A549 (cell line): ENCODE results near the gene IZUMO2.

Experiments used
- CBX8 ChIP-seq: fragments of 200-600 bp; sonication (generic); IDR thresholded peaks from 2 replicates; pipeline ENCODE4 v1.6.1; 2016
- CHD4 ChIP-seq: fragments of 200-600 bp; sonication (generic); IDR thresholded peaks from 2 replicates; pipeline ENCODE4 v1.6.1; 2016; ENCODE audit warnings: antibody characterized with exemption, mild to moderate bottlenecking, borderline replicate concordance
- HOXB5 ChIP-seq: fragments of 250-450 bp; sonication (Bioruptor Pico); IDR thresholded peaks from 2 replicates; pipeline ENCODE4 v1.5.0; 2020; ENCODE audit warnings: mild to moderate bottlenecking, moderate library complexity
- KDM5A ChIP-seq: fragments of 200-600 bp; sonication (generic); IDR thresholded peaks from 2 replicates; pipeline ENCODE4 v1.6.1; 2016; ENCODE audit warnings: antibody characterized with exemption, mild to moderate bottlenecking
- NPAS2 ChIP-seq: fragments of 250-450 bp; sonication (Bioruptor Pico); IDR thresholded peaks from 2 replicates; pipeline ENCODE4 v1.8.0; 2022; ENCODE audit warnings: mild to moderate bottlenecking, moderate library complexity, borderline replicate concordance
- POLR2A ChIP-seq: IDR thresholded peaks from 2 replicates; pipeline ENCODE4 v1.6.1; 2012; ENCODE audit warnings: mild to moderate bottlenecking, low read length
- TF ChIP-seq, protein P1 (sequence below): fragments of >200 bp; sonication (Bioruptor Twin); formaldehyde crosslinking; IDR thresholded peaks from 3 replicates; pipeline ENCODE4 v1.5.1; 2016

GRCh38 chr19:50152578-50152977, 10.5 kb downstream of the IZUMO2 start:
- TF ChIP-seq POLR2A (no peak), HOXB5 (CRISPR knock-in tag) (no peak), CBX8 (no peak), KDM5A (no peak), CHD4 (no peak), NPAS2 (CRISPR knock-in tag) (no peak)
- TF ChIP-seq, protein P1, sequence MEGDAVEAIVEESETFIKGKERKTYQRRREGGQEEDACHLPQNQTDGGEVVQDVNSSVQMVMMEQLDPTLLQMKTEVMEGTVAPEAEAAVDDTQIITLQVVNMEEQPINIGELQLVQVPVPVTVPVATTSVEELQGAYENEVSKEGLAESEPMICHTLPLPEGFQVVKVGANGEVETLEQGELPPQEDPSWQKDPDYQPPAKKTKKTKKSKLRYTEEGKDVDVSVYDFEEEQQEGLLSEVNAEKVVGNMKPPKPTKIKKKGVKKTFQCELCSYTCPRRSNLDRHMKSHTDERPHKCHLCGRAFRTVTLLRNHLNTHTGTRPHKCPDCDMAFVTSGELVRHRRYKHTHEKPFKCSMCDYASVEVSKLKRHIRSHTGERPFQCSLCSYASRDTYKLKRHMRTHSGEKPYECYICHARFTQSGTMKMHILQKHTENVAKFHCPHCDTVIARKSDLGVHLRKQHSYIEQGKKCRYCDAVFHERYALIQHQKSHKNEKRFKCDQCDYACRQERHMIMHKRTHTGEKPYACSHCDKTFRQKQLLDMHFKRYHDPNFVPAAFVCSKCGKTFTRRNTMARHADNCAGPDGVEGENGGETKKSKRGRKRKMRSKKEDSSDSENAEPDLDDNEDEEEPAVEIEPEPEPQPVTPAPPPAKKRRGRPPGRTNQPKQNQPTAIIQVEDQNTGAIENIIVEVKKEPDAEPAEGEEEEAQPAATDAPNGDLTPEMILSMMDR: no peak
